SK-N-MC (cell line): ENCODE results near the gene OR52W1.

Experiments used
- DNase-seq: peaks from one replicate; pipeline ENCODE4 v3.0.0-alpha.2; 2011; ENCODE audit warnings: low read depth, low spot score
- H3K27ac ChIP-seq: fragments of 200-600 bp; sonication (generic); 2 replicates; pipeline ENCODE4 v1.5.1; 2016; ENCODE audit warnings: mixed run types
- H3K36me3 ChIP-seq: fragments of 200-600 bp; sonication (generic); 2 replicates; pipeline ENCODE4 v1.6.1; 2017; ENCODE audit warnings: antibody characterized with exemption, low read length, mixed read lengths; ENCODE audit not compliant: insufficient read depth
- H3K4me3 ChIP-seq: fragments of 200-600 bp; sonication (generic); 2 replicates; pipeline ENCODE4 v1.5.1; 2016
- H3K9ac ChIP-seq: fragments of 200-600 bp; sonication (generic); 2 replicates; pipeline ENCODE4 v1.8.0; 2017; ENCODE audit warnings: mixed run types, mixed read lengths; ENCODE audit not compliant: insufficient read length
- H3K9me3 ChIP-seq: fragments of 200-600 bp; sonication (generic); 2 replicates; pipeline ENCODE4 v1.6.1; 2017; ENCODE audit warnings: low read depth, mild to moderate bottlenecking, antibody characterized with exemption, low read length, moderate library complexity, mixed read lengths
- EZH2 ChIP-seq: fragments of 200-600 bp; sonication (generic); IDR thresholded peaks from one replicate; pipeline ENCODE4 v1.6.1; 2017; ENCODE audit warnings: antibody characterized with exemption
- FOXP2 ChIP-seq: optimal IDR thresholded peaks from 2 replicates; pipeline ENCODE3; 2011; ENCODE audit warnings: mild to moderate bottlenecking, moderate library complexity; ENCODE audit not compliant: insufficient read depth; ENCODE audit errors: extremely low read length, control extremely low read depth
- POLR2AphosphoS5 ChIP-seq: IDR thresholded peaks from 2 replicates; pipeline ENCODE4 v1.6.1; 2012; ENCODE audit warnings: mild to moderate bottlenecking, low read depth, low read length, borderline replicate concordance

OR52W1 gene

DNA sequence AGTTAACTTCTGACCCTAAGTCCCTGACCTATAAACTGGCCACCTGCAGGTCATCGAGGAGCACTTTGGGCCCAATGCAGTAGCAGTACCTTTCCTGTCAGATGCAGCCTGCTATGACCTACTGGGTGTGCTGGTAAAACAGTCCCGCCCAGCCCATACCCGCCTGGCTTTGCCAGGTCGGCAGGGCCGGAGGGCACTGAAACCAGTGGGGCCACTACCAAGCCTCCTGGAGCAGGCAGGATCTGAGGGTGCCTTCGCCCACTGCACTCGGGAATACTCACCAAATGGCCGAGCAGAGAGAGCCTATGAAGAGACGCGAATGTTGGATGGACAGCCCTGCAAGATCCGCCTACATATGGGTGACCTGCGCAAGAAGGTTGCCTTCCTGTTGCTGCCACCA is 10.8 kb downstream of the OR52W1 start:
- H3K36me3 ChIP-seq = peaks cover 6% of the 10 kb centered on the region; the same call in 1 of the 2 replicates
- DNase-seq = no peak

DNA sequence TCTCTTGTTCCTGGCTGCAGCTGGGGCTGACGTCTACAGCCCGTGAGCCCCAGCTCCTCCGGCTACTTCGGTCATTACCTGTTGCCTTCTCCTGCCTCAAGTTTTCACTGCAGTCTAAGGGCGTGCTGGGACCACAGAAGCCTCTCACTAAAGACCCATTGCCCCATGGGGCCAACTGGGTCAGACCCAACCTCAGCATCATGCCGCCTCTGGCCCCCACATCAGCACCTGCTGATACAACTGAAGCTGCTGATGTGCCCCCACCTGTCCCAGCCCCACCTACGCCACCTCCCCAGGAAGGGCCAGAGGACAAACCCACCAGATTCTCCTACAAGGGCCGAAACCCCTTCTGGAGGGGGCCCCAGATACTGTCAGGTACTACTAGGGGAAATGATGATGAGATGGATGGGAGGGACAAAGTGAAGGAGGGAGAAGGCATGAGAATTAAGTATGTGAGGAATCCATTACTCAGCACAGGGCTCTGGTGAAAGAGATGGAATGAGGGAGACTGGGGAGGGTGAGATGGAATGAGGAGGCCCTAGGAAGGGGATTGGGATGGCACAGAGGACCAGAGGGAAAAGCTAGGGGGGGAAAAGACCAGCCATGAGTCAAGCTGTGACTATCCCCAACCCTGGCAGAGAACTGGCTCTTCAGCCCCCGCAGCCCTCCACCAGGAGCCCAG is 11.4 kb downstream of the OR52W1 start:
- Histone ChIP-seq H3K27ac (no peak overlapping the region), H3K36me3 (peaks cover 6% of the 10 kb centered on the region; the same call in 1 of the 2 replicates), H3K9ac (no peak overlapping the region), H3K9me3 (no peaks in the 10 kb centered on the region), H3K4me3 (no peak overlapping the region)
- TF ChIP-seq EZH2 (no peak), FOXP2 (no peak), POLR2AphosphoS5 (no peak)
- DNase-seq = no peak

More for the DNA sequence above, 10.8 kb downstream of the OR52W1 start:
- Histone ChIP-seq H3K9ac (no peak overlapping the region), H3K27ac (no peak overlapping the region), H3K4me3 (no peak overlapping the region), H3K9me3 (no peaks in the 10 kb centered on the region)
- TF ChIP-seq POLR2AphosphoS5 (no peak), FOXP2 (no peak), EZH2 (no peak)

DNA sequence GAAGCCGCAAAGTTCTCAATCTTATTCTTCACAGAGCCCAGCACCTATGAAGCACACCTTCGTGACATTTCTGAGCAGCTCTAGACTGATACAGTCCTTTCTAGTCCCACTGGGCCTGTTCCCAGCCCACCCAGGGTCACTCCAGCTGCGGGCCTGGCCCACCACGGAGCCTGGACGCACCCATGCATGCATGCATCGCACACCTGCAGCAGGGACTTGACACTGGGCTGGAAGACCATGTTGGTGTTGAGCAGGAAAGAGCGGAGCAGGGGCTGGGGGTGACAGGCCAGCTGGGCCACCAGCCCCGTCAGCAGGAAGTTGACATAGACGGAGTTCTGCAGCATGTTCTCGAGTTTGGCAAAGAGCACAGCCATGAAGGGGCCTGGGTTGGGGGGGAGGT is 15.5 kb downstream of the OR52W1 start:
- Histone ChIP-seq H3K9me3 (no peaks in the 10 kb centered on the region), H3K27ac (no peak overlapping the region), H3K9ac (no peak overlapping the region), H3K36me3 (peaks cover 22% of the 10 kb centered on the region), H3K4me3 (no peak overlapping the region)
- TF ChIP-seq EZH2 = no peak
- DNase-seq = no peak

DNA sequence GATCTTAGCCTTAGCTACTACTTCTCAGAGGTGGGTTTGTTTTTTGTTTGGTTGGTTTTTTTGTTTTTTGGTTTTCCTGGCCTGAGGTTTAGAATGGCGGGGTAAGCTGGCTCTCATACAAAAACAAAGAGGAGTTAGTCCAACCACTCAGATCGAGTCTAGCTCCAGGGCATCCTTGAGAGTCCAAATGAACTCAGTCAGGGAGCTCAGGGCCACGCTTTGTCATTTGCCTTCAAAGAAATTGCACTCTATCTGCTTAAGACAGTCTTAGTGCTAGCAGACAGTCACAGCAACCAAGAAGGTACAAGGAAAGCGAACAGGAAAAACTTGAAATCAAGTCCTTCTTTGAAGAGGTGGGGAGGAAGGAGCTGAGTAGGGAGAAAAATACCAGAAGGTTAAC is 17.5 kb downstream of the OR52W1 start:
- H3K4me3 ChIP-seq = no peak overlapping the region
- H3K36me3 ChIP-seq = peaks cover 17% of the 10 kb centered on the region
- TF ChIP-seq FOXP2 (no peak), EZH2 (no peak), POLR2AphosphoS5 (no peak)

DNA sequence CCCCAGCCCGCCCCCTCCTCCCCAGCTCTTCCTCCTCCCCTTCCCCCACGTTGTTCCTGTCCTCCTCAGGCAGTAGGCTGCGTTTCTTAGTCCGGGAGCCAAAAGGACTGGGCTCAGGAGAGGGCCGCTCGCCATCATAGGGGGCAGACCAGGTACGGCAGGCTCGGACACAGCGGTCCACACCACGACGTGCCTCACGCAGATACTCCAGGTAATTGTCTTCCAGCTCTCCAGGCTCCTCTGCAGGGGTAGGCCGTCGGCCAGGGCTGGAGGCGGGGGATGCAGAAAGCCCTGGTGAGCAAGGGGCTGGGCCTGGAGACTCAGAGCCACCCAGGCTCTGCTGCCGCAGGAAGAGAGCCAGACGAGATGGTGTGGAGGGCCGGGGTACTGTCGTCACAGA is 18.7 kb downstream of the OR52W1 start:
- H3K27ac ChIP-seq = no peak overlapping the region
- H3K36me3 ChIP-seq = peaks cover 27% of the 10 kb centered on the region
- H3K9me3 ChIP-seq = no peaks in the 10 kb centered on the region
- no peak overlapping the region for H3K4me3 ChIP-seq
- DNase-seq = no peak
- TF ChIP-seq EZH2 (no peak), POLR2AphosphoS5 (no peak), FOXP2 (no peak)
- H3K9ac ChIP-seq = no peak overlapping the region

More for the DNA sequence above, 17.5 kb downstream of the OR52W1 start:
- H3K27ac ChIP-seq = no peak overlapping the region
- DNase-seq = no peak
- H3K9ac ChIP-seq = no peak overlapping the region
- no peaks in the 10 kb centered on the region for H3K9me3 ChIP-seq

DNA sequence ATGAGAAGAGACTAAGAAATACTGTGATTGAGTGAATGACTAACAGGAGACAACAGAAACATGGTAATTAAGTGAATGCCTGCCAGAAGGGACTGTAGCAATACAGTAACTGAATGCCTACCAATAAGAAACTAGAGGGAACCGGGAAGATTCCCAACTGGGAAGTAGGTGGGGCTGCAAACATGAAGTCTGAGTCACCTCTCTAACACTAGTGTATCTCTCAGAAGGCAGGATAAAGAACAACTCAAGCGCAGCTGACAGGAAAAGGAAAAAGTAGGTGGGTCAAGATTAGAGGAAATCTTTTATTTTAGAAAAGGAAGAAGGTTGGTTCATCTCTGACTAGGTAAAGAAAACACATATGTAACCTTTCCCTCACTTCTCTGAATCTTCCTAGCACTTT is 20.3 kb downstream of the OR52W1 start:
- H3K27ac ChIP-seq = no peak overlapping the region
- H3K36me3 ChIP-seq = peaks cover 34% of the 10 kb centered on the region
- no peak for DNase-seq
- no peak overlapping the region for H3K9ac ChIP-seq
- no peak overlapping the region for H3K4me3 ChIP-seq
- TF ChIP-seq FOXP2 (no peak), POLR2AphosphoS5 (no peak), EZH2 (no peak)
- no peaks in the 10 kb centered on the region for H3K9me3 ChIP-seq

DNA sequence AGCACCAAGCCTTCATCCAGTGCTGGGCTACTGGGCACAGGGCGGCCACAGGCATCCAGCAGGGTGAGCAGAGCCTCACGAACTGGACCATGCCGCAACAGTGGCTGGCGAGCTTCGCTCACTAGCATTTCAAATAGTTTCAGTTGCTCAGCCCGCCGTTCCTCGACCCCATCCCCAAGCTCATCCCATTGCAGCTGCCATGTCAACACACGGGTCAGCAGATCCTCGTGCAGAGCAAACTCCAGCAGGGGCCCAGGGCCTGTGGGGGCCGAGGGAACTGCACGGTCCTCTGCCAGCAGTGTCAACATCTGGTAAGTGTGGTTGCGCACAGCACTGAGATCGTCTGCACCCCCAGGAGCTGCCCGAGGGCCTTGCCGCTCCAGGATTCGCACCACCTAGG is 24.8 kb downstream of the OR52W1 start:
- no peak overlapping the region for H3K9ac ChIP-seq
- H3K4me3 ChIP-seq = no peak overlapping the region
- TF ChIP-seq POLR2AphosphoS5 (no peak), FOXP2 (no peak), EZH2 (no peak)
- H3K36me3 ChIP-seq = peaks cover 24% of the 10 kb centered on the region
- no peaks in the 10 kb centered on the region for H3K9me3 ChIP-seq
- H3K27ac ChIP-seq = no peak overlapping the region
- DNase-seq = no peak

DNA sequence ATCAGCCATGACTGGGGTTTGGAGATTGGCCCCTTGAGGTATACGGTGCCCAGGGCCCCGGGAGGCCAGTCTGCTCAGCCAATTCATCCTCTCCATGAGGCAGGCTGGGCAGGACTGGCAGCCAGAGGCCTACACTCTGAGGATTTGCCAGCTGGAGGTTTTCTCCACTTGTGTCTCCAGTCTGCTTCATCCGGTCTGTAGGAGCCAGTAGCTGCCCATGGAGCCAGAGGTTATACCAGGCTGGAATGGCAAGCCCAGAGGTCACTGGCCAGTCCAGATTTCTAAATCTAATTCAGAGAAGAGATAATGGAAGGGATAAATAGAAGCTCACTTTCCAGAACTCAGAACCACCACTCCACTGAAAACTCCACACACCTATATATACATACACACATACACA is 25.4 kb downstream of the OR52W1 start:
- Histone ChIP-seq H3K27ac (no peak overlapping the region), H3K9me3 (no peaks in the 10 kb centered on the region), H3K4me3 (no peak overlapping the region), H3K36me3 (peaks cover 19% of the 10 kb centered on the region), H3K9ac (no peak overlapping the region)
- DNase-seq = no peak
- TF ChIP-seq EZH2 (no peak), FOXP2 (no peak), POLR2AphosphoS5 (no peak)

DNA sequence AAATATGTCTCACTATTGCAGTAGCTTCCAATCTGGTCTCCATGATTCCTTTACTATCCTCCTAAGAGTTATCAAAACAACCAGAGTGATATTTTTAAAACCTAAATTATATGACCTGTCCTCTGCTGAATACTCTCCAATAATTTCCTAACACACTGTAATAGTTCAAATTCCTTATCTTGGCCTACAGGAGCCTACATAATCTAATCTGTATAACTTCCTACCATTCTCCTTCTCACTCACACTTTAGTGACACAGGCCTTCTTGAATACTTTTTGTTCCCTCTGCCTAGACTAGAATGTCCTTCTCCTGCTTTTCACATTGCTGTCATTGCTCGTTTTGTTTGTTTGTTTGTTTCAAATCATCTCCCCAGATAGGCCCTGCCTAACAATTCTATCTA is 26.0 kb downstream of the OR52W1 start:
- Histone ChIP-seq H3K9me3 (no peaks in the 10 kb centered on the region), H3K36me3 (peaks cover 18% of the 10 kb centered on the region; the same call in 1 of the 2 replicates), H3K4me3 (no peak overlapping the region), H3K9ac (no peak overlapping the region), H3K27ac (no peak overlapping the region)
- TF ChIP-seq FOXP2 (no peak), POLR2AphosphoS5 (no peak), EZH2 (no peak)
- DNase-seq = no peak
